ENCODE results near the gene ALPG. TPM values are rescaled to one million over a fixed set of nuclear protein-coding genes. Genes with fewer than 3 reads are reported as not detected.
"Not testable (repeated sequence)": the region's sequence is repeated elsewhere in the genome, so short reads cannot be mapped to it uniquely, and the experiment has no call there.

Gene ALPG
- total and polyA plus RNA-seq, 2 donors (not counting 1 experiment from before 2014, with no cell fraction given): not detected

DNA sequence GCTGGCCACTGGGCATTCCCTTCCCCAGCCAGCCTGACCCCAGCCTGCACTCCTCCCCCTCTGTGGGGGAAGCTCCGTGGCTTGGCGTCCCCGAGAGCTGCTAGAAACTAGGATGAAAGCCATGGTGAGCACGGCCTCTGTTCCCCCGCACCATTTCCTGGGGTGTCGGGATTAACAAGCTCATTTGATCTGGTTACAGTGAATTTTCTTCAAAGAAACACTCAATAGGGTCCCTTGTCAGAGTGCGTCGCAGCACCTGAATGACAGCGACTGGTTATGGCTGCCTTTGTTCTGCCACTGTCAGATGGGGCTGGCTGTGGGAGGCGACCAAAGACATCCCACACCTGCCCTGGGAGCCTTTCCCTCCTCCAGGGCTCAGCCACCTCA is 41.7 kb downstream of the ALPG start:
- Histone ChIP-seq H2AFZ (ENCODE audit: insufficient read depth, low read depth, low read length, poor library complexity, severe bottlenecking) (no peak overlapping the region), H3K9ac (ENCODE audit: low read length) (no peak overlapping the region), H3K27me3 (replicated peaks in 1 of 4; ENCODE audit: control extremely low read depth in 1 of 4, control insufficient read depth in 3 of 4, insufficient read depth in 4 of 4, low read length in 3 of 4) (no peaks in the 10 kb centered on the region), H3K4me1 (ENCODE audit: control insufficient read depth in 2 of 2, insufficient read depth in 2 of 2, low read length in 2 of 2) (no peaks in the 10 kb centered on the region), H3K36me3 (replicated peaks in 1 of 2; ENCODE audit: control extremely low read depth in 1 of 2, control insufficient read depth in 1 of 2, extremely low read depth in 1 of 2, insufficient read depth in 2 of 2, low read length in 1 of 2) (no peaks in the 10 kb centered on the region), H3K4me2 (replicated peaks; ENCODE audit: low read depth, low read length, poor library complexity, severe bottlenecking) (no peak overlapping the region), H3K79me2 (ENCODE audit: control insufficient read depth, insufficient read depth, low read length) (no peaks in the 10 kb centered on the region), H3K4me3 (ENCODE audit: control extremely low read depth in 1 of 5, extremely low read depth in 1 of 5, insufficient read depth in 1 of 5, low read depth in 2 of 5, low read length in 4 of 5) (no peak overlapping the region), H3K27ac (ENCODE audit: low read length in 2 of 2) (no peak overlapping the region), H4K20me1 (ENCODE audit: control insufficient read depth, insufficient read depth, low read length, poor library complexity, severe bottlenecking) (no peaks in the 10 kb centered on the region), H3K9me3 (ENCODE audit: control extremely low read depth in 1 of 3, control insufficient read depth in 2 of 3, insufficient read depth in 1 of 3, low read length in 2 of 3) (no peaks in the 10 kb centered on the region)
- Mint-ChIP-seq H3K27ac (no peak overlapping the region), H3K4me3 (no peak overlapping the region), H3K9me3 (ENCODE audit: insufficient read depth) (no peaks in the 10 kb centered on the region), H3K4me1 (no peaks in the 10 kb centered on the region), H3K27me3 (peaks cover 3% of the 10 kb centered on the region)
- TF ChIP-seq, protein P1, sequence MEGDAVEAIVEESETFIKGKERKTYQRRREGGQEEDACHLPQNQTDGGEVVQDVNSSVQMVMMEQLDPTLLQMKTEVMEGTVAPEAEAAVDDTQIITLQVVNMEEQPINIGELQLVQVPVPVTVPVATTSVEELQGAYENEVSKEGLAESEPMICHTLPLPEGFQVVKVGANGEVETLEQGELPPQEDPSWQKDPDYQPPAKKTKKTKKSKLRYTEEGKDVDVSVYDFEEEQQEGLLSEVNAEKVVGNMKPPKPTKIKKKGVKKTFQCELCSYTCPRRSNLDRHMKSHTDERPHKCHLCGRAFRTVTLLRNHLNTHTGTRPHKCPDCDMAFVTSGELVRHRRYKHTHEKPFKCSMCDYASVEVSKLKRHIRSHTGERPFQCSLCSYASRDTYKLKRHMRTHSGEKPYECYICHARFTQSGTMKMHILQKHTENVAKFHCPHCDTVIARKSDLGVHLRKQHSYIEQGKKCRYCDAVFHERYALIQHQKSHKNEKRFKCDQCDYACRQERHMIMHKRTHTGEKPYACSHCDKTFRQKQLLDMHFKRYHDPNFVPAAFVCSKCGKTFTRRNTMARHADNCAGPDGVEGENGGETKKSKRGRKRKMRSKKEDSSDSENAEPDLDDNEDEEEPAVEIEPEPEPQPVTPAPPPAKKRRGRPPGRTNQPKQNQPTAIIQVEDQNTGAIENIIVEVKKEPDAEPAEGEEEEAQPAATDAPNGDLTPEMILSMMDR (IDR thresholded peaks at IDR 0.05): no peak
- no peak for TF ChIP-seq EZH2 (IDR thresholded peaks at IDR 0.05; ENCODE audit: borderline replicate concordance, insufficient read depth, low read depth, low read length, poor library complexity, severe bottlenecking)
- DNase-seq (no peak), ATAC-seq (ENCODE audit: low read depth) (no peak)
- ChIA-PET POLR2A (no interaction called here), CTCF (interaction anchor here (1.0 to 1.7 kb wide), 2 partner anchors 9 to 21 kb away, joined by 3 read pairs; no protein-coding TSS in a partner anchor)
- intact Hi-C loops (cut with micrococcal nuclease): no loop called here
- WGBS (ENCODE audit: insufficient coverage): 70% methylated on average over 7 of the region's 10 CpGs

DNA sequence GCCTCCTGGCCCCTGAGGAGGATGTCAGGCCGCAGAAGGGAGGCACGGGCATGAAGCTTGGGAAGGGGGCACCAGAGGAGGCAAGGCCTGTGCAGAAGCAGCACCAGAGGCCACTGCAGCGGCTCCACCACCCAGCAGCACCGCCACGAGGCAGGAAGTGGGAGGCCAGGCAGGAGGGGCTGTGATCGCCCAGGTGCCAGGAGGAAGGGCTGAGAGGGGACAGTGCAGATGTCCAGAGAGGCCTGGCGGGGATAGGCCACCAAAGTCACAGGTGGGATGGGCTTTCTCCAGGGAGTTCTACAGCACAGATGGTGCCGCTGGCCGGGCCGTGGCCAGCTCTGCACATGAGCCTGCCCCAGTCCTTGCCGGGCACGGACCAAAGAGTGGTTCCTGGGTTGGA is 43.3 kb downstream of the ALPG start:
- Mint-ChIP-seq H3K27me3 (peaks cover 8% of the 10 kb centered on the region), H3K4me1 (no peaks in the 10 kb centered on the region), H3K4me3 (no peak overlapping the region), H3K9me3 (ENCODE audit: insufficient read depth) (no peaks in the 10 kb centered on the region), H3K27ac (no peak overlapping the region)
- intact Hi-C loops (cut with micrococcal nuclease): no loop called here
- Histone ChIP-seq H3K36me3 (replicated peaks in 1 of 2; ENCODE audit: control extremely low read depth in 1 of 2, control insufficient read depth in 1 of 2, extremely low read depth in 1 of 2, insufficient read depth in 2 of 2, low read length in 1 of 2) (no peaks in the 10 kb centered on the region), H4K20me1 (ENCODE audit: control insufficient read depth, insufficient read depth, low read length, poor library complexity, severe bottlenecking) (no peaks in the 10 kb centered on the region), H3K27ac (ENCODE audit: low read length in 2 of 2) (no peak overlapping the region), H3K79me2 (ENCODE audit: control insufficient read depth, insufficient read depth, low read length) (no peaks in the 10 kb centered on the region), H3K4me2 (replicated peaks; ENCODE audit: low read depth, low read length, poor library complexity, severe bottlenecking) (no peak overlapping the region), H3K9me3 (ENCODE audit: control extremely low read depth in 1 of 3, control insufficient read depth in 2 of 3, insufficient read depth in 1 of 3, low read length in 2 of 3) (no peaks in the 10 kb centered on the region), H3K4me1 (ENCODE audit: control insufficient read depth in 2 of 2, insufficient read depth in 2 of 2, low read length in 2 of 2) (no peaks in the 10 kb centered on the region), H2AFZ (ENCODE audit: insufficient read depth, low read depth, low read length, poor library complexity, severe bottlenecking) (no peak overlapping the region), H3K27me3 (replicated peaks in 1 of 4; ENCODE audit: control extremely low read depth in 1 of 4, control insufficient read depth in 3 of 4, insufficient read depth in 4 of 4, low read length in 3 of 4) (no peaks in the 10 kb centered on the region), H3K4me3 (ENCODE audit: control extremely low read depth in 1 of 5, extremely low read depth in 1 of 5, insufficient read depth in 1 of 5, low read depth in 2 of 5, low read length in 4 of 5) (no peak overlapping the region), H3K9ac (ENCODE audit: low read length) (no peak overlapping the region)
- WGBS (ENCODE audit: insufficient coverage): 62% methylated on average over 12 of the region's 12 CpGs
- DNase-seq (no peak), ATAC-seq (ENCODE audit: low read depth) (no peak)
- TF ChIP-seq, protein P1 (IDR thresholded peaks at IDR 0.05): no peak
- TF ChIP-seq EZH2 (IDR thresholded peaks at IDR 0.05; ENCODE audit: borderline replicate concordance, insufficient read depth, low read depth, low read length, poor library complexity, severe bottlenecking): no peak
- ChIA-PET POLR2A (no interaction called here), CTCF (no interaction called here)

DNA sequence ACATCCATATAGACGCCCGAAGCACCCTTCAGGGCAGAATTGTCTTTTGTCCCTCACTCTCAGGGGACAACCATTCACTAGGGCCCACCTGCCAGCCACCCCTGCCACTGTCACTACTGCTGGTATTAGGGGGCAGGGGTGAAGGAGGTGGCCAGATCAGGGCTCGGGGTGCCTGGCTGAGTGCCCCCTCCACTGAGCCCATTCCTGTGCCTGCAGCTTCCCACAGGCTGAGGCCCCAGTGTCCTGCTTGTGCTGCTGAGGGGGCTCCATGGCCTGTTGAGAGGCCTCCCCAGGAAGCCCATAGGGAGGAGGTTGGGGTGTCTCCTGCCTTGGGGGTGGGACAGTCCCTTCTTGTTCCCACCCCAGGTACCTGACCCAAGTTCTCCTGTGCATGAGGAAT is 45.0 kb downstream of the ALPG start:
- peaks cover 12% of the 10 kb centered on the region for H3K27me3 Mint-ChIP-seq
- H3K9ac ChIP-seq (ENCODE audit: low read length); POLR2A ChIA-PET; ATAC-seq (ENCODE audit: low read depth); H3K79me2 ChIP-seq (ENCODE audit: control insufficient read depth, insufficient read depth, low read length); H3K4me2 ChIP-seq (replicated peaks; ENCODE audit: low read depth, low read length, poor library complexity, severe bottlenecking); H2AFZ ChIP-seq (ENCODE audit: insufficient read depth, low read depth, low read length, poor library complexity, severe bottlenecking); H3K27ac Mint-ChIP-seq; H3K4me1 Mint-ChIP-seq; H3K4me3 Mint-ChIP-seq; H3K9me3 ChIP-seq (ENCODE audit: control extremely low read depth in 1 of 3, control insufficient read depth in 2 of 3, insufficient read depth in 1 of 3, low read length in 2 of 3); H3K27me3 ChIP-seq (replicated peaks in 1 of 4; ENCODE audit: control extremely low read depth in 1 of 4, control insufficient read depth in 3 of 4, insufficient read depth in 4 of 4, low read length in 3 of 4); intact Hi-C loops (cut with micrococcal nuclease); H3K27ac ChIP-seq (ENCODE audit: low read length in 2 of 2); H3K4me3 ChIP-seq (ENCODE audit: control extremely low read depth in 1 of 5, extremely low read depth in 1 of 5, insufficient read depth in 1 of 5, low read depth in 2 of 5, low read length in 4 of 5); H3K4me1 ChIP-seq (ENCODE audit: control insufficient read depth in 2 of 2, insufficient read depth in 2 of 2, low read length in 2 of 2); H4K20me1 ChIP-seq (ENCODE audit: control insufficient read depth, insufficient read depth, low read length, poor library complexity, severe bottlenecking); DNase-seq; H3K36me3 ChIP-seq (replicated peaks in 1 of 2; ENCODE audit: control extremely low read depth in 1 of 2, control insufficient read depth in 1 of 2, extremely low read depth in 1 of 2, insufficient read depth in 2 of 2, low read length in 1 of 2); H3K9me3 Mint-ChIP-seq (ENCODE audit: insufficient read depth); CTCF ChIA-PET: not testable (repeated sequence)
- 90% methylated on average over 3 of the region's 3 CpGs for WGBS (ENCODE audit: insufficient coverage)
